Natural killer cell (primary cell): ENCODE results near the gene FBXO9. TPM values are rescaled to one million over a fixed set of nuclear protein-coding genes. Genes with fewer than 3 reads are reported as not detected.

Experiments used
- ATAC-seq, 3 donors: fragments of 150-1000 bp in 2 of 3; fragments of 200-7000 bp in 1 of 3; cut with Tn5 transposase; 1 replicate in 1 of 3; 2 replicates in 2 of 3; pipeline ENCODE4 v1.10.0; 2021; ENCODE audit warnings: mild to moderate bottlenecking in 2 of 3, moderate library complexity in 2 of 3
- DNase-seq, 2 donors: peaks; one replicate each; pipeline versions ENCODE4 v3.0.0 to v3.0.0-alpha.2; 2013 to 2021; ENCODE audit warnings: mixed read lengths in 1 of 2
- H3K27ac ChIP-seq: one replicate; pipeline ENCODE4 v1.5.1; 2013; ENCODE audit warnings: mild to moderate bottlenecking, low read length
- H3K27me3 ChIP-seq: one replicate; pipeline ENCODE4 v1.6.1; 2013; ENCODE audit warnings: low read length; ENCODE audit not compliant: control insufficient read depth, insufficient read depth
- H3K36me3 ChIP-seq: one replicate; pipeline ENCODE4 v1.6.1; 2013; ENCODE audit warnings: low read length; ENCODE audit not compliant: control insufficient read depth, insufficient read depth
- H3K4me1 ChIP-seq: one replicate; pipeline ENCODE4 v1.6.1; 2013; ENCODE audit warnings: low read length; ENCODE audit not compliant: control insufficient read depth, insufficient read depth
- H3K4me3 ChIP-seq: one replicate; pipeline ENCODE4 v1.5.1; 2013; ENCODE audit warnings: low read length
- H3K9me3 ChIP-seq: one replicate; pipeline ENCODE4 v1.6.1; 2013; ENCODE audit warnings: low read length; ENCODE audit not compliant: control insufficient read depth, insufficient read depth
- H3K27ac Mint-ChIP-seq, 2 donors: one replicate each; pipeline ENCODE4 v1.8.0; 2022; ENCODE audit warnings: mild to moderate bottlenecking in 2 of 2, mixed read lengths in 2 of 2, moderate library complexity in 1 of 2
- H3K27me3 Mint-ChIP-seq, 2 donors: one replicate each; pipeline ENCODE4 v1.8.0; 2022; ENCODE audit warnings: low read depth in 2 of 2, mixed read lengths in 2 of 2
- H3K36me3 Mint-ChIP-seq: one replicate; pipeline ENCODE4 v1.8.0; 2022; ENCODE audit warnings: mixed read lengths
- H3K4me1 Mint-ChIP-seq, 2 donors: one replicate each; pipeline ENCODE4 v1.8.0; 2022; ENCODE audit warnings: mixed read lengths in 2 of 2
- H3K4me3 Mint-ChIP-seq: one replicate; pipeline ENCODE4 v1.8.0; 2022; ENCODE audit warnings: mild to moderate bottlenecking, moderate library complexity, mixed read lengths
- H3K9me3 Mint-ChIP-seq, 2 donors: one replicate each; pipeline ENCODE4 v1.8.0; 2022; ENCODE audit warnings: mixed read lengths in 2 of 2
- CTCF ChIP-seq: fragments of 200-600 bp; IDR thresholded peaks from one replicate; pipeline ENCODE4 v1.8.0; 2022; ENCODE audit warnings: antibody characterized with exemption
- WGBS: methylation state at CpG from one replicate; pipeline ENCODE4 v1.1.7; 2013; ENCODE audit warnings: missing lambda C conversion rate; ENCODE audit not compliant: insufficient coverage; 5-methylcytosine and 5-hydroxymethylcytosine counted together
- intact Hi-C: fragments of 100-400 bp; cut with micrococcal nuclease; formaldehyde crosslinking; loops from one replicate; pipeline ENCODE4 v1.14.2; 2022
- total RNA-seq, 4 donors: library from RNA; stranded (reverse); fragments of 120-200 nt in 1 of 4; gene quantifications; one replicate each; pipeline versions ENCODE4 v1.2.3 to v1.2.4, GENCODE V29; 2013 to 2022

The FBXO9 gene
- total RNA-seq, 3 donors from 2014 or later (not counting 1 experiment from before 2014, with no cell fraction given), result 82.4 to 96.6 (median 88.9) TPM

- WGBS, result 74% methylated on average over 3 of the region's 5 CpGs
- DNase-seq, result no peak
- no peak for TF ChIP-seq CTCF
- H3K4me3 Mint-ChIP-seq, result no peak overlapping the region
- no peaks in the 10 kb centered on the region for H3K36me3 Mint-ChIP-seq
- H3K27me3 Mint-ChIP-seq, result peaks cover 11 to 17% of the 10 kb centered on the region in 2 donors
- H3K4me1 Mint-ChIP-seq, result peaks cover 0 to 6% of the 10 kb centered on the region in 2 donors
- H3K9me3 ChIP-seq, result no peaks in the 10 kb centered on the region
- intact Hi-C loops, result no loop called here
- no peaks in the 10 kb centered on the region for H3K9me3 Mint-ChIP-seq
- H3K36me3 ChIP-seq, result no peaks in the 10 kb centered on the region
- no peak overlapping the region for H3K4me3 ChIP-seq
- no peak for ATAC-seq
- no peak overlapping the region for H3K27ac Mint-ChIP-seq
- H3K4me1 ChIP-seq, result no peaks in the 10 kb centered on the region
- no peak overlapping the region for H3K27ac ChIP-seq
- H3K27me3 ChIP-seq, result no peaks in the 10 kb centered on the region
Measured at GRCh38 chr6:53128842-53129241, 63.6 kb downstream of the FBXO9 start.

DNA sequence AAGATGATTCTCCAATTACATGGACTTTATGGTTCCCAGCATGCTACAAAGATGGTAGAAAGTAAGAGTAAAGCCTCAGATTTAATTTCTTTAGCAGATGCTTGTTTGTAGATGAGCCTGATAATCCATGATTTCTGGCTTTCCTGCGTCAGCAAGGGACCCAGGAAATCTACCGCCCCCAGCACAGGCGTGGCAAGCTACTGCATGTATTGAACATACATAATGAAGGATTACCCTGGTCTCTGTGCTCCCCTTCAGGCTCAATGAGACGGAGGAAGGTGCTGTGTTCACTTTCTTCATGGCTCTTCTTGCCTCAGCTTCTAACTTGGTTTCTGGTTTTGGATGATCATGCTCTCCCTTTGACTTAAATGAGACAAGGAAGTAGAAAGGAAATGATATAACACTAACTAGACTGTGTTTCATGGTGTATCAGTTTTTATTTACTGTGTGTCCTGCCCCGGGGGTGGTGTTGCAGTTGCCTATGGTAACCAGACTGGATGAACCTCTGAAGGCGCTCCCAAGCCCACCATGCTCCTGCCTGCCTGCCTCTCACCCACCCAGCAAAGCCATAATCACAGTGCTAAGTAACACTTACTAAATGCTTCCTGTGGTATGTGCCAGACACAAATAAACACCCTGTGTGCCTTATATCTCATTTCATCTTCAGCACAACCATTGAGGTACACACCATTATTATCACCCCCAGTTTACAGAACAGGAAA, 65.5 kb downstream of the FBXO9 start:
- DNase-seq (no peak), ATAC-seq (peak in 2 of 3 donors; percentile 24 to 67)
- no peaks in the 10 kb centered on the region for H3K36me3 ChIP-seq
- no peaks in the 10 kb centered on the region for H3K4me1 ChIP-seq
- WGBS, result 76% methylated on average over 6 of the region's 6 CpGs
- no peak for TF ChIP-seq CTCF
- H3K27me3 ChIP-seq, result no peaks in the 10 kb centered on the region
- H3K4me1 Mint-ChIP-seq, result peaks cover 0 to 6% of the 10 kb centered on the region in 2 donors
- no peak overlapping the region for H3K4me3 ChIP-seq
- no peaks in the 10 kb centered on the region for H3K9me3 Mint-ChIP-seq
- intact Hi-C loops, result no loop called here
- H3K27me3 Mint-ChIP-seq, result peaks cover 11 to 17% of the 10 kb centered on the region in 2 donors
- no peak overlapping the region for H3K27ac Mint-ChIP-seq
- no peaks in the 10 kb centered on the region for H3K9me3 ChIP-seq
- H3K27ac ChIP-seq, result no peak overlapping the region
- H3K4me3 Mint-ChIP-seq, result no peak overlapping the region
- H3K36me3 Mint-ChIP-seq, result no peaks in the 10 kb centered on the region

DNA sequence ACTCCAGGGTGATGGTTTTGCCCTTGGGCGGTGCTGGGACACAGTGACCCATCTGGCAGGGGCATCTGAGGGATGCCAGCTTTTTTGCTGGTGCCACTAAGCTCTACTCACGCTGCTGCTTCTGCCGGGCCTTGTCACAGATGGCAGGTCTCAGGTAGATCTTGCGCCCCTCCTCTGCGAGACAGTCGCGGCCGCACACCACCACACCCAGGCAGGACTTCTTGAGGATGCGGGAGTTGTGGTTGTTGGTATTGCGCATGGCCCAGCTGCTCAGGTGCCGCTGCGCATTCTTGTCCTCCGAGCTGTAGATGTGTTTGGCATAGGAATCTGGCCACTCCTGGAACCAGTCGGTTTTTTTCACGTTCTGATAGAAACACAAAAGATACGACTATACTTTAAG, 68.8 kb downstream of the FBXO9 start:
- Mint-ChIP-seq H3K27me3 (peaks cover 0 to 6% of the 10 kb centered on the region in 2 donors), H3K36me3 (no peaks in the 10 kb centered on the region)
- 90% methylated on average over 16 of the region's 16 CpGs for WGBS

More for the DNA sequence above, 68.8 kb downstream of the FBXO9 start:
- no peak for TF ChIP-seq CTCF
- Mint-ChIP-seq H3K9me3 (no peaks in the 10 kb centered on the region), H3K27ac (no peak overlapping the region), H3K4me1 (peaks cover 0 to 6% of the 10 kb centered on the region in 2 donors), H3K4me3 (no peak overlapping the region)
- H3K4me3 ChIP-seq, result no peak overlapping the region
- H3K9me3 ChIP-seq, result no peaks in the 10 kb centered on the region
- no peaks in the 10 kb centered on the region for H3K27me3 ChIP-seq
- ATAC-seq (no peak), DNase-seq (no peak)
- no peak overlapping the region for H3K27ac ChIP-seq
- no peaks in the 10 kb centered on the region for H3K4me1 ChIP-seq
- intact Hi-C loops, result no loop called here
- no peaks in the 10 kb centered on the region for H3K36me3 ChIP-seq
